GM23248 (cell line): Measurements from ENCODE around the gene SYNGR1. TPM values are rescaled to one million over a fixed set of nuclear protein-coding genes. Genes with fewer than 3 reads are reported as not detected.

Experiments used
- DNase-seq: peaks from one replicate; pipeline ENCODE4 v3.0.0-alpha.2; 2015
- H2AFZ ChIP-seq: fragments of 200-600 bp; sonication (generic); 2 replicates; pipeline ENCODE4 v1.6.1; 2016; ENCODE audit warnings: antibody characterized with exemption
- H3F3A ChIP-seq: fragments of 200-600 bp; sonication (generic); 2 replicates; pipeline ENCODE4 v1.6.1; 2016; ENCODE audit warnings: mild to moderate bottlenecking, antibody characterized with exemption, mixed run types; ENCODE audit not compliant: insufficient read depth
- H3K27ac ChIP-seq: fragments of 200-600 bp; sonication (generic); 2 replicates; pipeline ENCODE4 v1.5.1; 2016; ENCODE audit warnings: mild to moderate bottlenecking
- H3K27me3 ChIP-seq: fragments of 200-600 bp; sonication (generic); replicated peaks from 2 replicates; pipeline ENCODE4 v1.6.1; 2016; ENCODE audit warnings: mild to moderate bottlenecking; ENCODE audit not compliant: insufficient read depth
- H3K36me3 ChIP-seq: fragments of 200-600 bp; sonication (generic); 2 replicates; pipeline ENCODE4 v1.6.1; 2016; ENCODE audit warnings: low read depth, mild to moderate bottlenecking
- H3K4me1 ChIP-seq: fragments of 200-600 bp; sonication (generic); 2 replicates; pipeline ENCODE4 v1.6.1; 2016; ENCODE audit warnings: mild to moderate bottlenecking; ENCODE audit not compliant: insufficient read depth
- H3K4me2 ChIP-seq: fragments of 200-600 bp; sonication (generic); one replicate; pipeline ENCODE4 v1.6.1; 2016; ENCODE audit warnings: mild to moderate bottlenecking; ENCODE audit not compliant: unreplicated experiment
- H3K4me3 ChIP-seq: fragments of 200-600 bp; sonication (generic); 2 replicates; pipeline ENCODE4 v1.5.1; 2016; ENCODE audit warnings: mild to moderate bottlenecking
- H3K79me2 ChIP-seq: fragments of 200-600 bp; sonication (generic); 2 replicates; pipeline ENCODE4 v1.6.1; 2016; ENCODE audit warnings: mild to moderate bottlenecking; ENCODE audit not compliant: insufficient read depth
- H3K9ac ChIP-seq: fragments of 200-600 bp; sonication (generic); 2 replicates; pipeline ENCODE4 v1.6.1; 2016; ENCODE audit warnings: mild to moderate bottlenecking
- H3K9me2 ChIP-seq: fragments of 200-600 bp; sonication (generic); 2 replicates; pipeline ENCODE4 v1.6.1; 2016; ENCODE audit warnings: mixed run types, mild to moderate bottlenecking, moderate library complexity; ENCODE audit not compliant: insufficient read depth
- H3K9me3 ChIP-seq: fragments of 200-600 bp; sonication (generic); one replicate; pipeline ENCODE4 v1.6.1; 2017; ENCODE audit warnings: low read depth
- H4K20me1 ChIP-seq: fragments of 200-600 bp; sonication (generic); 2 replicates; pipeline ENCODE4 v1.6.0; 2016; ENCODE audit not compliant: insufficient read depth
- EZH2 ChIP-seq: fragments of 200-600 bp; sonication (generic); IDR thresholded peaks from 2 replicates; pipeline ENCODE4 v1.6.1; 2018; ENCODE audit warnings: antibody characterized with exemption, mild to moderate bottlenecking; ENCODE audit not compliant: insufficient read depth, poor library complexity, severe bottlenecking
- EZH2phosphoT487 ChIP-seq: fragments of 200-600 bp; sonication (generic); IDR thresholded peaks from 2 replicates; pipeline ENCODE4 v1.6.1; 2018; ENCODE audit warnings: antibody characterized with exemption, moderate library complexity, mild to moderate bottlenecking, low read depth; ENCODE audit not compliant: insufficient read depth
- WGBS, 2 experiments: methylation state at CpG; one replicate each; pipeline ENCODE4 v1.1.6; 2015 to 2017; ENCODE audit warnings: low lambda C conversion rate in 2 of 2, low coverage in 1 of 2; ENCODE audit errors: missing lambda C conversion rate in 2 of 2; 5-methylcytosine and 5-hydroxymethylcytosine counted together
- in situ Hi-C: fragments of 300-500 bp; cut with MboI; formaldehyde crosslinking; loops from 2 replicates; pipeline ENCODE4 v1.15.0; 2020
- polyA plus RNA-seq: library from polyadenylated mRNA; unstranded; fragments of >200 nt; fragmentation: Nextera tagmentation; extraction: Ambion mirVana; gene quantifications from 2 replicates; pipeline ENCODE4 v1.2.1, GENCODE V29; 2016
- total RNA-seq: library from RNA; depleted of rRNA; stranded (reverse); fragments of >200 nt; shearing (Covaris generic); gene quantifications from 2 replicates; pipeline ENCODE4 v1.2.3, GENCODE V29; 2014

Gene SYNGR1
- total and polyA plus RNA-seq, 2 experiments from 2014 or later: 6.1 to 23.2 TPM

GRCh38 chr22:39405346-39406085, 55.7 kb downstream of the SYNGR1 start:
- H3K27ac ChIP-seq: peak overlapping the region; percentile 87
- DNase-seq: peak; percentile 88

GRCh38 chr22:39408173-39408572, 58.4 kb downstream of the SYNGR1 start:
- Histone ChIP-seq H3K4me3 (no peak overlapping the region), H2AFZ (no peak overlapping the region), H3F3A (peaks cover 22% of the 10 kb centered on the region), H3K4me2 (no peak overlapping the region), H3K9ac (no peak overlapping the region), H4K20me1 (no peaks in the 10 kb centered on the region), H3K79me2 (peaks cover 56% of the 10 kb centered on the region), H3K9me3 (no peaks in the 10 kb centered on the region), H3K9me2 (no peaks in the 10 kb centered on the region), H3K27me3 (no peaks in the 10 kb centered on the region), H3K36me3 (no peaks in the 10 kb centered on the region), H3K27ac (no peak overlapping the region), H3K4me1 (peaks cover 16% of the 10 kb centered on the region)
- TF ChIP-seq EZH2phosphoT487 (no peak), EZH2 (no peak)
- DNase-seq: peak; percentile 57
- in situ Hi-C loops: no loop called here
- WGBS, 2 experiments: 54 to 59% methylated on average over 11 of the region's 11 CpGs

More at GRCh38 chr22:39405346-39406085, 55.7 kb downstream of the SYNGR1 start:
- Histone ChIP-seq H3K9me3 (no peaks in the 10 kb centered on the region), H3K27me3 (no peaks in the 10 kb centered on the region), H3F3A (peaks cover 17% of the 10 kb centered on the region), H3K36me3 (no peaks in the 10 kb centered on the region), H3K4me2 (peak overlapping the region; percentile 77), H3K79me2 (peaks cover 70% of the 10 kb centered on the region), H3K4me3 (peak overlapping the region; percentile 59), H3K9me2 (no peaks in the 10 kb centered on the region), H3K4me1 (peaks cover 15% of the 10 kb centered on the region), H3K9ac (peak overlapping the region; percentile 76), H4K20me1 (no peaks in the 10 kb centered on the region), H2AFZ (peak overlapping the region; percentile 73)
- in situ Hi-C loops: no loop called here
- no peak for TF ChIP-seq EZH2
- TF ChIP-seq EZH2phosphoT487: no peak
- WGBS, 2 experiments: 21 to 22% methylated on average over 28 of the region's 28 CpGs

GRCh38 chr22:39408807-39409206, 59.0 kb downstream of the SYNGR1 start:
- in situ Hi-C loops: no loop called here
- H3K27ac ChIP-seq: no peak overlapping the region
- no peak overlapping the region for H2AFZ ChIP-seq
- H3K9me2 ChIP-seq: no peaks in the 10 kb centered on the region
- H3K9me3 ChIP-seq: no peaks in the 10 kb centered on the region
- peaks cover 54% of the 10 kb centered on the region for H3K79me2 ChIP-seq
- no peak for TF ChIP-seq EZH2
- no peak for TF ChIP-seq EZH2phosphoT487
- H3K36me3 ChIP-seq: no peaks in the 10 kb centered on the region
- H4K20me1 ChIP-seq: no peaks in the 10 kb centered on the region
- no peak overlapping the region for H3K4me2 ChIP-seq
- H3K9ac ChIP-seq: no peak overlapping the region
- H3F3A ChIP-seq: peaks cover 22% of the 10 kb centered on the region
- no peak overlapping the region for H3K4me3 ChIP-seq
- peak; percentile 17 for DNase-seq
- H3K4me1 ChIP-seq: peaks cover 16% of the 10 kb centered on the region
- 59 to 74% methylated on average over 1 of the region's 1 CpG for WGBS, 2 experiments
- no peaks in the 10 kb centered on the region for H3K27me3 ChIP-seq

GRCh38 chr22:39409516-39410029, 59.8 kb downstream of the SYNGR1 start:
- H3K9ac ChIP-seq: no peak overlapping the region
- peaks cover 54% of the 10 kb centered on the region for H3K79me2 ChIP-seq
- H3K9me2 ChIP-seq: no peaks in the 10 kb centered on the region
- no peaks in the 10 kb centered on the region for H3K27me3 ChIP-seq
- H3K36me3 ChIP-seq: no peaks in the 10 kb centered on the region
- H2AFZ ChIP-seq: no peak overlapping the region
- H3K27ac ChIP-seq: no peak overlapping the region
- TF ChIP-seq EZH2: no peak
- TF ChIP-seq EZH2phosphoT487: no peak
- H3K9me3 ChIP-seq: no peaks in the 10 kb centered on the region
- H4K20me1 ChIP-seq: no peaks in the 10 kb centered on the region
- peaks cover 19% of the 10 kb centered on the region for H3F3A ChIP-seq
- WGBS, 2 experiments: 94 to 96% methylated on average over 11 of the region's 11 CpGs
- H3K4me1 ChIP-seq: peaks cover 14% of the 10 kb centered on the region
- no peak for DNase-seq
- H3K4me3 ChIP-seq: no peak overlapping the region
- in situ Hi-C loops: no loop called here
- no peak overlapping the region for H3K4me2 ChIP-seq
